ENCODE measurements around the gene ANP32A. TPM values are rescaled to one million over a fixed set of nuclear protein-coding genes. Genes with fewer than 3 reads are reported as not detected.
"Not testable (repeated sequence)": the region's sequence is repeated elsewhere in the genome, so short reads cannot be mapped to it uniquely, and the experiment has no call there.

The ANP32A gene
- 10 to 100 TPM; 71.4 to 81.3 TPM for total RNA-seq
- 100 to 1,000 TPM; 155 to 167 TPM for polyA plus RNA-seq (ENCODE audit: insufficient read length in 2 of 2)
- long read RNA-seq, donor 1, transcript ANP32A-208 (3 exons, 707 nt), result minor isoform, 24 of 103 reads
- long read RNA-seq, donor 1, transcript ANP32A-203 (7 exons, 2,440 nt), result major isoform, 46 of 103 reads
- long read RNA-seq, donor 1, partial matches to known transcripts, result 24 of 103 reads
- long read RNA-seq, donor 1, other reads (novel, unspliced or antisense), result 6 of 103 reads
- long read RNA-seq, donor 2, transcript ANP32A-203 (7 exons, 2,440 nt), result major isoform, 21 of 39 reads
- long read RNA-seq, donor 2, transcript ANP32A-208 (3 exons, 707 nt), result minor isoform, 16 of 39 reads
- long read RNA-seq, donor 2, partial matches to known transcripts, result 0 of 39 reads
- long read RNA-seq, donor 2, other reads (novel, unspliced or antisense), result 0 of 39 reads
- long read RNA-seq, donor 3, transcript ANP32A-208 (3 exons, 707 nt), result major isoform, 26 of 58 reads
- long read RNA-seq, donor 3, transcript ANP32A-203 (7 exons, 2,440 nt), result minor isoform, 18 of 58 reads
- long read RNA-seq, donor 3, partial matches to known transcripts, result 13 of 58 reads
- long read RNA-seq, donor 3, other reads (novel, unspliced or antisense), result 0 of 58 reads
- long read RNA-seq, donor 4, transcript ANP32A-208 (3 exons, 707 nt), result major isoform, 57 of 125 reads
- long read RNA-seq, donor 4, transcript ANP32A-207 (2 exons, 2,015 nt), result minor isoform, 6 of 125 reads
- long read RNA-seq, donor 4, transcript ANP32A-203 (7 exons, 2,440 nt), result minor isoform, 49 of 125 reads
- long read RNA-seq, donor 4, partial matches to known transcripts, result 13 of 125 reads
- long read RNA-seq, donor 4, other reads (novel, unspliced or antisense), result 0 of 125 reads

DNA sequence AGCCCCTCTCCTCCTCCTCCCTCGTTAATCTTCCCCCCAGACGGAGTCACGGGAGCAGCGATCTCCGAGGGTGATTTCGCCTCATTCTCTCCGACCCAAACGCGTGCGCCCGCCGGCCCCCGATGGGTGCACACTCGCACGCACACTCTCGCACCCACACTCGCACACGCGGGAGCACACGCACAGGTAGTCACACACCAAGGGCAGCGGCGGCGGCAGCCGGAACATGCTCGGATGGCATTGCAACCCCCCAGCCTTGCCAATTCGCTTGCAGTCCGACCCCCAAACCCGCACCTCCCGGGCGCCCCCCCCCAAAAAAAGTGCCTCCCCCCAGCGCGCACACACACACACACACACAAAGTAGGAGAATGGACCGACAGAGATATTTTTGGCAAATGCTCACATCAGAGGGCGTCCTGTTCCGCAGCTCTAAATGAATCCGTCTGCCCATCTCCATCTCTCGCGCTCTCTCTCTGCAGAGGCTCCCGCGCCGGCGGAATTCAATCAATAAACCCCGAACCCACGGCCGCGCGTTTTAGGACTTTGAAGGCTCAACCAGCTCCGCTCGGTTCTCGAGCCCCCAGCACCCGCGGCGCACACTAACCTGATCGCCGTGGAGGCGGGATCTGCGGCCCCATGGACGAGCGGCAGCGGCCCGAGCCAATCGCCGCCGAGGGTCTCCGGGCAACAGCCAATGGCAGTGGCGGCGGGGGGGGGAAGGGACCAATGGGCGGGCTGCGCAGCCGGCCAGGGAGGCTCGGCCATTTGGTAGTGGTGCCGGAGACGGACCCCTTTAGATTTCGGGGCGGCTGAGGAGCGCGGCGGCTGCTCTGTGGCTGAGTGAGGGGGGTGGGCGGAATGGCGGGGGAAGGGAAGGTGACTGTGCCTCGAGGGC is at the start of gene ANP32A:
Gene ANP32A (minus strand): TSS at position 601 of the 895 bp plus-strand sequence. CDS start 144 bp downstream, at position 457.
- 0% methylated on average over 75 of the region's 81 CpGs for WGBS (ENCODE audit: insufficient coverage)
- Histone ChIP-seq H3K27me3 (ENCODE audit: control insufficient read depth, insufficient read depth, low read length) (no peaks in the 10 kb centered on the region), H3K4me3 (ENCODE audit: low read depth, low read length) (peak within 1 kb of the TSS; percentile 98), H3K9me3 (ENCODE audit: control insufficient read depth, insufficient read depth, low read length) (no peaks in the 10 kb centered on the region), H3K27ac (ENCODE audit: low read depth, low read length) (peak within 1 kb of the TSS; percentile 99), H3K4me1 (ENCODE audit: control insufficient read depth, insufficient read depth, low read length) (peaks cover 11% of the 10 kb centered on the region), H3K36me3 (ENCODE audit: control insufficient read depth, insufficient read depth, low read length) (peaks cover 2% of the 10 kb centered on the region)
- peak in 5 of 6 donors; percentile 88 to 99 (median 94) for DNase-seq (ENCODE audit: low read depth in 4 of 6, low spot score in 6 of 6)

DNA sequence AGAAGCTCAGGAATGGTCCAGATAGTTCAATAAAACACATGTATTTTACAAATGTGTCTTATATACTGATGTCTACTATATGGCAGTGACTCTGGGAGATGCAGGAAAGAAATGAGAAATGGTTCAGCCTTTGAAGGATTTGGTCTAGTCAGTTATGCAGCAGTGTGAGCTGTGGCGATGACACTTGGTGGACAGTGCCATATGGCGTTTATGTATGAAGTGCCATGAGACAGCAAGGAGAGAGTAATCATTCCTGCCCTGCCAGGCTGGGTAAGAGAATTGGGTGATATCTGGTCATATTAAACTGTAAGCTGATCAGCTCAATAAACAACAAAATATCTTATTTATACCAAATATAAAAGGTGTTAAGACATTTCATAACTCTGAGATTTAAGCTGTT is 47.6 kb upstream of the ANP32A start:
- no peak overlapping the region for H3K4me3 ChIP-seq (ENCODE audit: low read depth, low read length)
- no peaks in the 10 kb centered on the region for H3K27me3 ChIP-seq (ENCODE audit: control insufficient read depth, insufficient read depth, low read length)
- DNase-seq (ENCODE audit: low read depth in 4 of 6, low spot score in 6 of 6), result no peak
- no peaks in the 10 kb centered on the region for H3K4me1 ChIP-seq (ENCODE audit: control insufficient read depth, insufficient read depth, low read length)
- H3K9me3 ChIP-seq (ENCODE audit: control insufficient read depth, insufficient read depth, low read length), result peaks cover 1% of the 10 kb centered on the region
- no peak overlapping the region for H3K27ac ChIP-seq (ENCODE audit: low read depth, low read length)
- WGBS (ENCODE audit: insufficient coverage), result 72% methylated on average over 2 of the region's 2 CpGs
- H3K36me3 ChIP-seq (ENCODE audit: control insufficient read depth, insufficient read depth, low read length), result no peaks in the 10 kb centered on the region

DNA sequence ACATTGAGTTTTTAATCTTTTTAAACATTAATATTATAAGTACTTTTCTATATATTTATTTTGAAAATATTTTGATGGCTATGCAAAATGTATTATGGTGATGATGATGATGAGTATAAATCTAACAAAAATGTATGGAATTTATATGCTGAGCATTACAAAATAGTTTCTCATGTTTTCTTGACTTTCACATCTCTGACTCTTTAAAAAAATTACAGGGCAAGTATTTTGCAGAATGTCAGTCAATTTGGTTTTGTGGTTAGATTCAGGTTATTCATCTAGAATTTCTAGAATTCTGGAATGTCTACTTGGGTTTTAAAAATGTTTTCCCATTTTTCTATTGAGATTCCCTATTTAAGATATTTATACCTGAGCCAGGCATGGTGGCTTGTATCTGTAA is 41.7 kb upstream of the ANP32A start:
- no peaks in the 10 kb centered on the region for H3K27me3 ChIP-seq (ENCODE audit: control insufficient read depth, insufficient read depth, low read length)
- no peak for DNase-seq (ENCODE audit: low read depth in 4 of 6, low spot score in 6 of 6)

GRCh38 chr15:68858666-68859065 is 38.0 kb upstream of the ANP32A start:
- peaks cover 12% of the 10 kb centered on the region for H3K9me3 ChIP-seq (ENCODE audit: control insufficient read depth, insufficient read depth, low read length)
- not testable (repeated sequence) for H3K4me1 ChIP-seq (ENCODE audit: control insufficient read depth, insufficient read depth, low read length); DNase-seq (ENCODE audit: low read depth in 4 of 6, low spot score in 6 of 6); H3K4me3 ChIP-seq (ENCODE audit: low read depth, low read length); H3K27me3 ChIP-seq (ENCODE audit: control insufficient read depth, insufficient read depth, low read length); H3K27ac ChIP-seq (ENCODE audit: low read depth, low read length); H3K36me3 ChIP-seq (ENCODE audit: control insufficient read depth, insufficient read depth, low read length)
- no CpG with 5 or more reads among the region's 4 CpGs for WGBS (ENCODE audit: insufficient coverage)

More for the DNA sequence above, 41.7 kb upstream of the ANP32A start:
- Histone ChIP-seq H3K27ac (ENCODE audit: low read depth, low read length) (no peak overlapping the region), H3K36me3 (ENCODE audit: control insufficient read depth, insufficient read depth, low read length) (no peaks in the 10 kb centered on the region), H3K4me3 (ENCODE audit: low read depth, low read length) (no peak overlapping the region), H3K9me3 (ENCODE audit: control insufficient read depth, insufficient read depth, low read length) (peaks cover 9% of the 10 kb centered on the region), H3K4me1 (ENCODE audit: control insufficient read depth, insufficient read depth, low read length) (no peaks in the 10 kb centered on the region)

DNA sequence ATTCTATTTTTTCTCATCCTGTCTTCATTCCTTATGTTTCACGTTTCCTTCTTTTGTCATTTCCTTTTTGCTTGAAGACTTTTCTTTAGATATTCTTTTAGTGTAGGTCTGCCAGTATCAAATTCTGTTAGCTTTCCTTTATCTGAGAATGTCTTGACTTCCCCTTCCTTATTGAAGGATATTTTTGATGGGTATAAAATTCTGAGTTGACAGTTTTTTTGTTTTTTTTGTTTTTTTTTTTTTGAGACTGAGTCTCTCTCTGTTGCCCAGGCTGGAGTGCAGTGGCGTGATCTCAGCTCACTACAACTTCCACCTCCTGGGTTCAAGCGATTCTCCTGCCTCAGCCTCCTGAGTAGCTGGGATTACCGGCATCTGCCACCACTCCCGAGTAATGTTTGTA is 36.7 kb upstream of the ANP32A start:
- not testable (repeated sequence) for H3K4me1 ChIP-seq (ENCODE audit: control insufficient read depth, insufficient read depth, low read length); H3K9me3 ChIP-seq (ENCODE audit: control insufficient read depth, insufficient read depth, low read length); DNase-seq (ENCODE audit: low read depth in 4 of 6, low spot score in 6 of 6); H3K27me3 ChIP-seq (ENCODE audit: control insufficient read depth, insufficient read depth, low read length); H3K4me3 ChIP-seq (ENCODE audit: low read depth, low read length); H3K36me3 ChIP-seq (ENCODE audit: control insufficient read depth, insufficient read depth, low read length); H3K27ac ChIP-seq (ENCODE audit: low read depth, low read length)
- WGBS (ENCODE audit: insufficient coverage), result 100% methylated on average over 1 of the region's 5 CpGs

DNA sequence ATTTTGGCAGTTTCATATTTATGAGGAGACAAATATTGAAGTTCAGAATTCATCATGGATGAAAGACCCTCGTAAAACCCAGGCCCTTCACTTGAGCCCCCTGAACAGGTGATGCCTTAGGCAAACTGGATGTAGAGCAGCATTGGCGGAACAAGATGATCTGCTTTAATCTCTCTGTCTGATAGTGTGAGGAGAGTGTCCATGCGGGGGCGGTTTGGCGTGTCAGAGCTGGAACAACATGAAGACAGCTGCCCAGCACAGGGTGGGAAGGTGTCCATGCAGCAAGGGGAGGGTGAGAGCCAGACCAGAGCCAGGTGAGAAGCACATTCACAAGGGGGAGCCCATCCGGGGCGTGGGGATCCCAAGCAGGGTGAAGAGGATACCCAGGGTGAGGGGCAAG is 31.8 kb upstream of the ANP32A start:
- H3K27me3 ChIP-seq (ENCODE audit: control insufficient read depth, insufficient read depth, low read length), result no peaks in the 10 kb centered on the region
- no peaks in the 10 kb centered on the region for H3K36me3 ChIP-seq (ENCODE audit: control insufficient read depth, insufficient read depth, low read length)
- no peak overlapping the region for H3K27ac ChIP-seq (ENCODE audit: low read depth, low read length)
- H3K9me3 ChIP-seq (ENCODE audit: control insufficient read depth, insufficient read depth, low read length), result peaks cover 3% of the 10 kb centered on the region
- no peak overlapping the region for H3K4me3 ChIP-seq (ENCODE audit: low read depth, low read length)
- 94% methylated on average over 7 of the region's 7 CpGs for WGBS (ENCODE audit: insufficient coverage)
- DNase-seq (ENCODE audit: low read depth in 4 of 6, low spot score in 6 of 6), result no peak
- peaks cover 4% of the 10 kb centered on the region for H3K4me1 ChIP-seq (ENCODE audit: control insufficient read depth, insufficient read depth, low read length)

- no peak overlapping the region for H3K27ac ChIP-seq (ENCODE audit: low read depth, low read length)
- H3K36me3 ChIP-seq (ENCODE audit: control insufficient read depth, insufficient read depth, low read length), result no peaks in the 10 kb centered on the region
- no peak overlapping the region for H3K4me3 ChIP-seq (ENCODE audit: low read depth, low read length)
- DNase-seq (ENCODE audit: low read depth in 4 of 6, low spot score in 6 of 6), result peak in 1 of 6 donors; percentile 52
- H3K9me3 ChIP-seq (ENCODE audit: control insufficient read depth, insufficient read depth, low read length), result no peaks in the 10 kb centered on the region
- no CpG with 5 or more reads among the region's 2 CpGs for WGBS (ENCODE audit: insufficient coverage)
- no peaks in the 10 kb centered on the region for H3K27me3 ChIP-seq (ENCODE audit: control insufficient read depth, insufficient read depth, low read length)
- peaks cover 4% of the 10 kb centered on the region for H3K4me1 ChIP-seq (ENCODE audit: control insufficient read depth, insufficient read depth, low read length)
Measured at GRCh38 chr15:68851971-68852370, 31.3 kb upstream of the ANP32A start.

DNA sequence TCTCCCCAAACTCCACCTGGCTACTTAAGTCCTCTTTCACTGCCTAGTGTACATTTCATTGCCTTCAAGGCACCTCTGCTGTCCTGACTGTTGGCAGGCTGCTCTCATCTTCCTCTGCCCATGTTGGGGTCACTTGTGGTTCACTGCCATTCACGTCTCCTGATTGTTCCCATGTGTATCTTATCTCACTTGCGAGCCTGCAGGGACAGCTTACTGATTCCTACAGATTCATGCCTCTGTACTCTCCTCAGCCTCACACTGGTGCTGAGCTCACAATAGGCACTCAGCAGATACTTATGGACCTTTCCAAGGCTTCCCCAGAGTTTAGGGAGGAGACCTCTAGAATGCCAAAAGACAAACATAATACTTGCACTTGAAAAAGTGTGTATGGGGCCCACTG is 28.8 kb upstream of the ANP32A start:
- H3K4me3 ChIP-seq (ENCODE audit: low read depth, low read length), result no peak overlapping the region
- 53% methylated on average over 2 of the region's 2 CpGs for WGBS (ENCODE audit: insufficient coverage)
- H3K27ac ChIP-seq (ENCODE audit: low read depth, low read length), result no peak overlapping the region

DNA sequence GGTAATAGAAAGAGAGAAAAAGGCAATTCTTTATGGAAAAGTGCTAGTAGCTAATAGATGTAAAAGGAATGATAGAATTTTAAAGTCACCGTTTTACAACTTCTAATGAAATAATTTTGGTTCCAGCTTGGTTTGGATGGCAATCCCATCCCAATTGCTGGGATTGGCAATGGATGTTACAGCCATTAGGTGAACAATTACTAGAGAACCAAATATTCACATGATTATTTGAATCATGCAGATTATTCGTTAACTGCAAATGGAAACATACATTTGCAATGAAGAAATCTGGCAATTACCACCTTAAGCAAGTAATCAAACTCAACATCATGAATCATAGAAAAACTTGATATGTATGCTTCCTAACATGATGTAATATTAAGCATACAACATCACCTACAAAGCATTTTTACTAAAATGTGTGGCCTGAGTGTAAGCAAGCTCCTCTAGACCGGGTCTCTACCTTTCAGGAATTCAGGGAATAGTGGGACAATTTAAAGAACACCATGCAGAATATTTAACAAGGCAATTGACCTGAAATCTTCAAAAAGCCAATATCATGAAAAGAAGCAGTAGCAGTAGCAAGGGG is 26.2 kb upstream of the ANP32A start:
- no peaks in the 10 kb centered on the region for H3K36me3 ChIP-seq (ENCODE audit: control insufficient read depth, insufficient read depth, low read length)
- peaks cover 7% of the 10 kb centered on the region for H3K4me1 ChIP-seq (ENCODE audit: control insufficient read depth, insufficient read depth, low read length)
- H3K4me3 ChIP-seq (ENCODE audit: low read depth, low read length), result no peak overlapping the region
- WGBS (ENCODE audit: insufficient coverage), result 100% methylated on average over 1 of the region's 3 CpGs
- no peaks in the 10 kb centered on the region for H3K9me3 ChIP-seq (ENCODE audit: control insufficient read depth, insufficient read depth, low read length)
- DNase-seq (ENCODE audit: low read depth in 4 of 6, low spot score in 6 of 6), result no peak
- no peak overlapping the region for H3K27ac ChIP-seq (ENCODE audit: low read depth, low read length)
- H3K27me3 ChIP-seq (ENCODE audit: control insufficient read depth, insufficient read depth, low read length), result peaks cover 26% of the 10 kb centered on the region

More for the DNA sequence above, 28.8 kb upstream of the ANP32A start:
- Histone ChIP-seq H3K36me3 (ENCODE audit: control insufficient read depth, insufficient read depth, low read length) (no peaks in the 10 kb centered on the region), H3K27me3 (ENCODE audit: control insufficient read depth, insufficient read depth, low read length) (peaks cover 5% of the 10 kb centered on the region), H3K9me3 (ENCODE audit: control insufficient read depth, insufficient read depth, low read length) (no peaks in the 10 kb centered on the region), H3K4me1 (ENCODE audit: control insufficient read depth, insufficient read depth, low read length) (peaks cover 4% of the 10 kb centered on the region)
- no peak for DNase-seq (ENCODE audit: low read depth in 4 of 6, low spot score in 6 of 6)
